ENCODE results near the gene PAFAH1B2.

- TF ChIP-seq CTCF (IDR thresholded peaks at IDR 0.05) (no peak), POLR2AphosphoS5 (IDR thresholded peaks at IDR 0.05) (no peak)
Measured at GRCh38 chr11:117117681-117118080, 26.4 kb upstream of the PAFAH1B2 start.
